ENCODE results near the gene CANT1.

The CANT1 gene

GRCh38 chr17:78959803-78960202, 49.8 kb downstream of the CANT1 start:
- ATAC-seq (ENCODE audit: low read depth): no peak
- Histone ChIP-seq H3K4me3 (ENCODE audit: severe bottlenecking) (no peak overlapping the region), H3K36me3 (ENCODE audit: low read depth) (no peaks in the 10 kb centered on the region), H3K27ac (ENCODE audit: poor library complexity, severe bottlenecking) (no peak overlapping the region), H3K9me3 (ENCODE audit: severe bottlenecking) (no peaks in the 10 kb centered on the region), H3K4me1 (ENCODE audit: insufficient read depth, poor library complexity, severe bottlenecking) (no peaks in the 10 kb centered on the region), H3K27me3 (ENCODE audit: insufficient read depth, poor library complexity, severe bottlenecking) (no peaks in the 10 kb centered on the region)
- DNase-seq (ENCODE audit: low spot score): no peak
- no peak for TF ChIP-seq CTCF (IDR thresholded peaks at IDR 0.05; ENCODE audit: poor library complexity, severe bottlenecking)

GRCh38 chr17:78958641-78959127, 50.9 kb downstream of the CANT1 start:
- Histone ChIP-seq H3K4me1 (ENCODE audit: insufficient read depth, poor library complexity, severe bottlenecking) (no peaks in the 10 kb centered on the region), H3K9me3 (ENCODE audit: severe bottlenecking) (no peaks in the 10 kb centered on the region), H3K27ac (ENCODE audit: poor library complexity, severe bottlenecking) (no peak overlapping the region), H3K36me3 (ENCODE audit: low read depth) (no peaks in the 10 kb centered on the region), H3K27me3 (ENCODE audit: insufficient read depth, poor library complexity, severe bottlenecking) (no peaks in the 10 kb centered on the region), H3K4me3 (ENCODE audit: severe bottlenecking) (no peak overlapping the region)
- no peak for TF ChIP-seq CTCF (IDR thresholded peaks at IDR 0.05; ENCODE audit: poor library complexity, severe bottlenecking)
- DNase-seq (ENCODE audit: low spot score) (no peak), ATAC-seq (ENCODE audit: low read depth) (peak; percentile 68)

- TF ChIP-seq CTCF (IDR thresholded peaks at IDR 0.05; ENCODE audit: poor library complexity, severe bottlenecking): no peak
- DNase-seq (ENCODE audit: low spot score) (no peak), ATAC-seq (ENCODE audit: low read depth) (no peak)
- Histone ChIP-seq H3K4me3 (ENCODE audit: severe bottlenecking) (no peak overlapping the region), H3K27ac (ENCODE audit: poor library complexity, severe bottlenecking) (no peak overlapping the region), H3K4me1 (ENCODE audit: insufficient read depth, poor library complexity, severe bottlenecking) (no peaks in the 10 kb centered on the region), H3K36me3 (ENCODE audit: low read depth) (no peaks in the 10 kb centered on the region), H3K9me3 (ENCODE audit: severe bottlenecking) (no peaks in the 10 kb centered on the region), H3K27me3 (ENCODE audit: insufficient read depth, poor library complexity, severe bottlenecking) (no peaks in the 10 kb centered on the region)
These were observed 52.4 kb downstream of the CANT1 start for GRCh38 chr17:78957128-78957527.

GRCh38 chr17:78956254-78956653, 53.3 kb downstream of the CANT1 start:
- H3K9me3 ChIP-seq (ENCODE audit: severe bottlenecking): no peaks in the 10 kb centered on the region
- no peak overlapping the region for H3K27ac ChIP-seq (ENCODE audit: poor library complexity, severe bottlenecking)
- no peak for TF ChIP-seq CTCF (IDR thresholded peaks at IDR 0.05; ENCODE audit: poor library complexity, severe bottlenecking)
- no peaks in the 10 kb centered on the region for H3K27me3 ChIP-seq (ENCODE audit: insufficient read depth, poor library complexity, severe bottlenecking)
- no peaks in the 10 kb centered on the region for H3K4me1 ChIP-seq (ENCODE audit: insufficient read depth, poor library complexity, severe bottlenecking)
- no peak for DNase-seq (ENCODE audit: low spot score)
- H3K36me3 ChIP-seq (ENCODE audit: low read depth): no peaks in the 10 kb centered on the region
- H3K4me3 ChIP-seq (ENCODE audit: severe bottlenecking): no peak overlapping the region
- no peak for ATAC-seq (ENCODE audit: low read depth)

- DNase-seq (ENCODE audit: low spot score) (no peak), ATAC-seq (ENCODE audit: low read depth) (no peak)
- H3K4me1 ChIP-seq (ENCODE audit: insufficient read depth, poor library complexity, severe bottlenecking): no peaks in the 10 kb centered on the region
- H3K27ac ChIP-seq (ENCODE audit: poor library complexity, severe bottlenecking): no peak overlapping the region
- H3K36me3 ChIP-seq (ENCODE audit: low read depth): no peaks in the 10 kb centered on the region
- no peak overlapping the region for H3K4me3 ChIP-seq (ENCODE audit: severe bottlenecking)
- H3K9me3 ChIP-seq (ENCODE audit: severe bottlenecking): no peaks in the 10 kb centered on the region
- no peak for TF ChIP-seq CTCF (IDR thresholded peaks at IDR 0.05; ENCODE audit: poor library complexity, severe bottlenecking)
- H3K27me3 ChIP-seq (ENCODE audit: insufficient read depth, poor library complexity, severe bottlenecking): no peaks in the 10 kb centered on the region
These were observed 54.9 kb downstream of the CANT1 start for GRCh38 chr17:78954684-78955083.
